Renal cortical epithelial cell (primary cell): ENCODE measurements around the gene ADAM19. TPM values are rescaled to one million over a fixed set of nuclear protein-coding genes. Genes with fewer than 3 reads are reported as not detected.

Source experiments
- DNase-seq: peaks from one replicate; pipeline ENCODE4 v3.0.0-alpha.2; 2011; ENCODE audit warnings: low read depth
- total RNA-seq: library from RNA; depleted of rRNA; stranded (reverse); fragments of >200 nt; gene quantifications from 2 replicates; pipeline ENCODE4 v1.2.3, GENCODE V29; 2014

ADAM19 gene
- total RNA-seq, 1 donor from 2014 or later, result 6.2 TPM

DNA sequence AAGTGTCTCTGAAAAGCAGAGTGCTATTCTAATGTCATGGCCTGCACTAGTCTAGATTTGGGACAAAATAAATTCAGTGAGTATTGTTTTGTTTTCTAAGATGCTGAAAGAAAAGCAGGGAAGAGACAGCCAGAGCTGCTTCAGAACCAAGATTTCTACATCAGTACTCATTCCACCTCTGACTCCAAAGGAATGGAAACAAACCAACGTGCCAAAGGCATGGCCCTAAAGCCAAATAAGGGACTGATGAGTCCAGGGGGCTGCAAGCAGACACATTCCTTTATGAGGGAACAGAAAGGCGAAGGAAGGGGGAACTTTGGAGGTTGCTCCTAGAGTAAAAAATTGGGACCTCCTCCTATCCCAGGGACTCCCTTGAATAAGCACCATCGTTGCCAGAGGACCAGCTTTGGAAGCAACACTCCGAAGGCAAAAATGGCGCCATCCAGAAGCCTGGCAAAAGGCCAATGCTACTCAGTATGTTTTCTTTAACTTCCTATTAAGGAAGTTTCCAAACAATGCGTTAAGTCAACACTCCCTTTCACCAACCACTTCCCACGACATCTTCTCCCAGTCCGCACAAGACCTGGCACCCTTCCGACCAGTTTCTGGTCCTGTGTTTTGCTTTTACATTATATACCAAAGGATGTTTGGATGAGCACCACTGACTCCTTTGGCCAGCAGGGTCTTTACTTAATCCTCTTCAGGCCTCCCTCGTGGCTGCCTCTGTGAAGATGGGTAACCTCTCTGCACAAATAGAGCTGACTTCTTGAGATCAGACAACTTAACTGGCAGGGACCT, 31.6 kb downstream of the ADAM19 start:
- no peak for DNase-seq

GRCh38 chr5:157542282-157543000, 33.1 kb downstream of the ADAM19 start:
- DNase-seq, result no peak

DNA sequence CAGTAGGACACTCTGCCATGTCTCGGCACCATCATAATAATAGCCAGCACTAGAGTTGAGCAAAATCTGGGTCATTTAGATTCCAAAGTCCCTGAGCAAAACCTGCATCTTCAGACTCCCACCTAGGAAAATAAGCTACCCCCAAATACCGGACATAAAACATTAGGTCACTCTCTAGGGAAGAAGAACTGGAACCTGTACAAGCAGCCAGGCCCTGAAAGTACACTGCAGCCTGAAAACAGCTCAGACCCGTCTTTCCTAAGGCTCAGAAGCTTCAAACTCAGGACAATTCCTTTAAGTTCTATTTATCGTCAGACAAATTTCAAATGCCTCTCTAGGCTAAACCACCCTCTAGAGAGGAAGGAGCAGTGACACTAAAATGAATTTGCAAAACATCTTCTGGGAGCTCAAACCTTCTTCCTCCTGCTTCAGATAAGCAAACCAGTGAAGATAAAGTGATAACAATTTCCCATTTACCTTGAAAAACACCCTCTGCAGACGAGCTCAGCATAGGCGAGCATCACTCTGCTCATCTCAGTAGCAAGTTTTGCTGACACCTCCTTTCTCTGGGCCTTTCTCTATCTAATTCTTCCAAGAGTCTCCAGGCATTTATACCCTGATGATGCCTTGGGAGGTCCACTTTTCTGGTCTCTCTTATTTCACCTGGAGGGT, 34.0 kb downstream of the ADAM19 start:
- DNase-seq, result no peak

DNA sequence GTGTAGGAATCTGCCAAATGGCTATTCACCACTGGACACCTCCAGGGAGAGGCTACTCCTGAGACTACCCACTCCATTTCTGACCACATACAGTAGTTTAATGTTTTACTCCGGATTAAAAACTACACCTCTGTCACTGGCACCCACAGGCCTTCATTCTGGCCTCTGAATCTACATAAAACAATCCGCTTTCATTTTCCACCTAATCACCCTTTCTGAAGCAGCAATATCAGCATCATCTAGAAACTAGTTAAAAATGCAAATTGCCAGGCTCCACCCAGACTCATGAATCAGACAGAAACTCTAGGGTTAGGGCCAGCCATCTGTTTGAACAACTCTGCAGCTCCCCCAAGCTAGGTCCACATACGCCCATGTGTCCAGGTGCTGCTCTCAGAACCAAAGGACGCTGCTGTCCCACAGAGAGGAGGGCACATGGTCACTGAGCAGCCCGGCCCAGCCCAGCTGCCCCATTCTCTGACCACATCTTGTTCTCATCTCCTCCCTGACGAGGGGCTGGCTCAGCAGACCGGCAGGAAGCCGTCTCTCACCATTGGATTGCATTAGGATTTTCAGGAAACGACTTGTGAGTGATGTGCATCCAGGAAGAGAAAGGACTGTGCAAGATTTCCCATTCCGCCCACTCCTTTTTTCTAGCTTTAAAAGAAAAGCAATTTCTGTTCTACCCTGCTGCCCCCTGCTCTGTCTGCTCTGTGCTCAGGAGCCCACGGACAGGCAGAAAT, 34.7 kb downstream of the ADAM19 start:
- DNase-seq, result peak; percentile 49

DNA sequence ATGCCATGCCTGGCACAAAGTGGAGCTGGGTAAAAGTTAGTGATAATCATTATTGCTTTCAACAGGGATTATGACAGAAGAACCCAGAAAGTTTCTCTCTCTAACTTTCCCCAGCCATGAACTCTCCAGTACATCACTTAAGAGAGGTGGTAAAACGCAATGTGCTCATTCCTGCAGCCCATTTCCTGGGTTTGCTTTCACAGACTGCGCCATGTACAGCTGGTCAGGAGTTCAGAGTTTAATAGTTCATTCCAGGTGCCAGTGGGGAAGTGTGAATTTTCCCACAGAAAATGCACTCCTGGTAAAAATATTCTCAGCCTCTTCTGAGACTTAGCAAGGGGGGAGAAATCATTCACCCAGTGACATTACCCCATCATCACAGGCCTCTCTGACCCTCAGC, 35.5 kb downstream of the ADAM19 start:
- DNase-seq, result no peak

GRCh38 chr5:157539503-157540022, 36.0 kb downstream of the ADAM19 start:
- DNase-seq, result no peak

DNA sequence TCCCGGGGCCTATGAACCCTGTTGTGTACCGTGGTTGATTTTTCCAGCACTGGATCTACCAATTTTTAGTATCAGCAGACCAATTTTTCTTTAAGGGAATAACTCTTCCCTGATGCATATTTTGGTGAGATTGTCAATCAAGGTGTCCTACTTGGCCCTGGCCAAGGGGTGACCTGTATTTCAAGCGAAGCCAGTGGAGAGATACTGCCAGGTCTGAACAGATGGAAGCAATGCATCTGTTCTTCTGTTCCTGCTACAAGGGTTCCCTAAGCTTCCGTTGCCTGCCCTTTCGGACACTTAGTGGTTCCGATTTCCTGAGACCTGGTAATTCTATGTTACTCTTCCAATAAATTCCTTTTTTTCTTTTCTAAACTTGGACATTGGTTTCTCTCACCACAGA, 37.3 kb downstream of the ADAM19 start:
- DNase-seq, result no peak

GRCh38 chr5:157535042-157535865, 40.3 kb downstream of the ADAM19 start:
- no peak for DNase-seq

DNA sequence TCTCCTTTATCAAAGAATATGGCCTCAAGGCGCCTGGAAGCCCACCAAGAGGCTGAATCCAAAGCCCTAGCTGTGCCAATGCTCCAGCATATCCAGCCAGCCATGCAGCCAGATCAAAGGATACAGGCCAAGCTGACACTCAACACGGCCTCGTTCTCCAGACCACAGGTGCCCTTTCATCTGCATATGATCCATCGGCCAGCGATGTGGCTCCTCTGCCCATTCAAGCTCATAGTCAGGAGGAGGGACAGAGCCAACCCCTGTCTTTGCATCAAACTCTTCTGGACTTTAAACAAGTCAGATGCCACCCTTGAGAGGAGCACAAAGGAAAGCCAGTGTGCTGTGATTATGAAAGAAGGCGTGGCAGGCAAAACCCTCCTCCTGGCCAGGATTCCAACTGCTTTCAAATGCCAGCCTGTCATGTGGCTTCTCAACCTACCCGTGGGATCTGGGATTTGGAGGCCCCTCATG, 42.5 kb downstream of the ADAM19 start:
- peak; percentile 38 for DNase-seq

GRCh38 chr5:157532022-157532421, 43.6 kb downstream of the ADAM19 start:
- no peak for DNase-seq

DNA sequence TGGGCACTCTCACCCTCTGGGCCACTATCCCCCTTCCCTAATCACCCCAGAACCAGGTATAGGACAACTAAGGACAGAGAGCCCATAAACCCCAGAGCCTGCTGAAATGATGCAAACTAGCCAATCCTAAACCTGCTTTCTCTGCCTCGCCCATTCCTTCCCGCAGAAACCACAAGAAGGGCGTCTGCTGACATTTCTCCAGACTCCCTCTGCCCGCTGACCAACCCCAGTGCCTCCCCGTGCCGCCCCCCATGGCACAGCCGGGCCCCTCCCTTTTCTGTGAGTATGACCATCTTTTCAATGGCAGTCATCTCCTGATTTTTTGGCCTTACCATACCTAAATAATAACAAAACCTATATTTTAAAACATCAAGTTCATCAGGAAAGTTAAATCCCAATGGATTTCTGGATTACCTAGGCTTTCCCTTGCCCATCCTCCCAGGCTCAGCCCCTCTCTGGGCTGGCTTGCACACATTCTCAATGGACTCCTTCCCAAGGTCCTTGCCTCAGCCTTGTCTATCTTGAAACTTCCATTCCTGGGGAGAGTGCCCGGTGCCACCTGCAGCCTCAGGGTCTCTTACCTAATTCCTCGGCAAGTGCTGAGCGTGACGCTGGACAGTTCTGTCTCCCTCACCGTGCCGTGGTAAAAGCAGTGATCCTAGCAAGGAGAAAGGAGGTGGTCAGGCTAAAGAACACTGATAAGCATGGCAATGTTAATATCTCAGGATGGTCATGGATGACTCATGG, 45.2 kb downstream of the ADAM19 start:
- DNase-seq, result no peak

- no peak for DNase-seq
Observed at GRCh38 chr5:157529002-157529401, 46.6 kb downstream of the ADAM19 start.

- peak; percentile 25 for DNase-seq
Observed at GRCh38 chr5:157528036-157528632, 47.4 kb downstream of the ADAM19 start.

- no peak for DNase-seq
Observed at GRCh38 chr5:157524887-157525286, 50.7 kb downstream of the ADAM19 start.

DNA sequence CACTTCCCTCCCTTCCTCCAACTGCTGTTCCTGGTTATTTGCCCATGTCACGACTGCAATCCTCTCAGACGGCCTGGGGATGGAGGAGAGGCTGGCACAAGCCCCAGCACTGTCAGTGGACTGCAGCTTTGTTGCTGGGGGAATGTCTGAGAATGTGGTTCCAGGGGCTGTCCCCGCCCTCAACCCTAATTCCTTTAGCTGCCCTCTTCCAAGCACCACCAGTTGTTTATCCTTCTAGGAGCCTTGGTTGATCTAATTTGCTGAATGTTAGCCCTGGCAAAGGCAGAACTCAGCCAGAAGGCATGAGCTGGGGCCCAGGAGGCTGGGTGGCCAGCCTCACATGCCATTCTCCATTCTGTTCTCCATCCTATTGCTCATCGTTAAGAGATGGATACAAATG, 51.6 kb downstream of the ADAM19 start:
- no peak for DNase-seq

GRCh38 chr5:157521704-157522029, 53.9 kb downstream of the ADAM19 start:
- DNase-seq, result no peak

- no peak for DNase-seq
Observed at GRCh38 chr5:157520911-157521703, 54.5 kb downstream of the ADAM19 start.

DNA sequence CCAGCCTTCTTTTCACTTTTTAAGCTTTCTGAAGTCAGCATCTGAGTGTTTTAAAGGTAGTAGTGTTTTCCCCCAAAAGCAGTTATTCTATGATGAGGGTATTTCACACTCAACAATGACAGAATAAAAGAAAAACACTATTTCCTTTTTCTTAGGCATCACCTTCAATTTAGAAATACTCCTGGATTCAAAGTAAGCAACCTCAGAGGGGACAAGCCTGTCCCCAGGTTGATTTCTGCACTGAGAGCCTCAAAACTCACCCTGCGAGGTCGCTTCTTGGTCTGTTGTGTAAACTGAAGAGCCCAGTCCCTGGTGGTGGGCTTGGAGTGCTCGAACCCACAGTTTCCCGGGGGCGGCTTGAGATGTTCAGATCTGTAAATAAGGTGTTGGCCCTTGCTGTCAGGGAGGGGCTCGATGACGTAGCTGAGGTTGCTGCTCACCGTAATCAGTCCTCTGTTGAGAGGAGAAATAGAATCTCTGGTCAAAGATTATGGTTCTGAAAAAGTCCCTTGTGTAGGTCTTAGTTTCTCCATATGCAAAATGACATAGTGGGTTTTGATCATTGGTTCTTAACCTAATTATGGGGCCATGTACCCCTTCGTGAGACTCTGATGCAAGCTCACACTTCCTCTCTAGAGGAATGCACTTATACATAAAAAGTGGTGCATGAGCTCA, 55.9 kb downstream of the ADAM19 start:
- DNase-seq, result no peak
